Measurements from ENCODE around the gene ZFP3.
A peak's percentile ranks its signal among the peaks of the same experiment; 100 is the strongest.
"Not testable (repeated sequence)": the region's sequence is repeated elsewhere in the genome, so short reads cannot be mapped to it uniquely, and the experiment has no call there.

Gene ZFP3

DNA sequence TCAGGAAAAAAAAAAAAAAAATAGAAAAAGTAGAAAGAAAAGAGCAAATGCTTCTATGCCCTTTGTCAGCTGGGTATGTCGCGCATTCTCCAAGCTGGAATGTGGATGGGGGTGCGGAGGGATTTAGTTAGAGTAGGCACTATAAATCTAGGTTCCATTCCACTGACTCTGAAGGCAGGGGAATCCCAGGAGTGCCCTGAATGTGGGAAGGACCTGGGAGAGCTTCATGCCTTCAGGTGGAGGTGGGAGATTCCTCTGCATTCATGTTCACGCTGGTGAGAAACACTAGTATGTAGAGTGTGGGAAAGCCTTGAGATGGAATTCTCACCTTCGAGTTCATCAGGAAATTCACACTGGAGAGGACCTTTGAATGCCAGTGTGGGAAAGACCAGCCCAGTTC, 21.0 kb downstream of the ZFP3 start:
- Mint-ChIP-seq H3K4me1 (peaks cover 4% of the 10 kb centered on the region), H3K27me3 (peaks cover 37% of the 10 kb centered on the region), H3K36me3 (peaks cover 31% of the 10 kb centered on the region), H3K27ac (no peak overlapping the region), H3K9me3 (peaks cover 57% of the 10 kb centered on the region), H3K4me3 (no peak overlapping the region)
- DNase-seq: no peak
- CTCF ChIA-PET: no interaction called here

DNA sequence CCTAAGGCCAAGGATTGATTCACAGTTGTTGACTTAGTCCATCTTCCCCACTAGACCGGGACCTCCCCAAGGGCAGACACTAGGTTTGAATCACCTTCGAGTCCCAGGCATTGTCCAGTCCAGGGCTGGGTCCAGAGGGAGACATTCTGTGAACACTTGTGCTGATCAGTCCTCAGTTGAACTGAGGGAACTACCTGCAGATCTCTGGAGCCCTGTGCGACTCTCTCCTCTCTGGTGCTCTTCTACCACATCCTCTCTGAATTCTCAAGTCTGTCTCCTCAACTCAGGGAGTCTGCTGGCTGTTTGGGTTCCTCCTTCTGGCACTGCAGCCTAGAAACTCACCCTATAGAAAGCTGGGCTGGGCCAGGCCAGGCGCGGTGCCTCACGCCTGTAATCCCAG, 22.6 kb downstream of the ZFP3 start:
- no peak overlapping the region for H3K4me3 Mint-ChIP-seq
- H3K4me1 Mint-ChIP-seq: peaks cover 4% of the 10 kb centered on the region
- H3K27ac Mint-ChIP-seq: no peak overlapping the region
- H3K36me3 Mint-ChIP-seq: peaks cover 31% of the 10 kb centered on the region
- peaks cover 51% of the 10 kb centered on the region for H3K9me3 Mint-ChIP-seq
- no peak for DNase-seq
- CTCF ChIA-PET: no interaction called here
- H3K27me3 Mint-ChIP-seq: peaks cover 32% of the 10 kb centered on the region

DNA sequence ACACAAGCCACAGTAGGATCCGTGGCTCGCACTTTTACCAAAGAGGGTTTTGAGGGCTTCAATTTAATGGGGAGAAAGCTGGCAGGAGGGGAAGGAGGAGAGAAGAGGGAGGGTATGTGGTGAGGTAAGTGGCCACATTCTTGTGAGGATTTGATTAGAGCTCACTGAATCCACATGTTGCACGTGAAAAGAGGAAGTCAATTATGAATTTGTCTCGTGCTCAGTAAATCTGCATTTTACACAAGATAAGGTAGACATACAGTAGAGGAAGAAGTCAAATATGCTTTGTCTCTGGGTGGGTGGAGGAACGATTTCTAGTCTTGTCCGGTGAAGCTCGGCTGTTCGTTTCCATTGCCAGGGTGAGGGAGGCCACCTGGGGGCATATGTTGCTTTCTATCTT, 32.5 kb downstream of the ZFP3 start:
- DNase-seq: no peak
- H3K36me3 Mint-ChIP-seq: peaks cover 62% of the 10 kb centered on the region
- H3K9me3 Mint-ChIP-seq: peaks cover 36% of the 10 kb centered on the region
- peaks cover 21% of the 10 kb centered on the region for H3K4me1 Mint-ChIP-seq
- peaks cover 15% of the 10 kb centered on the region for H3K27me3 Mint-ChIP-seq
- peak overlapping the region; percentile 62 for H3K27ac Mint-ChIP-seq
- CTCF ChIA-PET: interaction anchor here (0.7 to 1.1 kb wide), 2 partner anchors 32 to 46 kb away, joined by 4 read pairs; partner anchors contain the start of gene ZFP3
- peak overlapping the region; percentile 78 for H3K4me3 Mint-ChIP-seq

DNA sequence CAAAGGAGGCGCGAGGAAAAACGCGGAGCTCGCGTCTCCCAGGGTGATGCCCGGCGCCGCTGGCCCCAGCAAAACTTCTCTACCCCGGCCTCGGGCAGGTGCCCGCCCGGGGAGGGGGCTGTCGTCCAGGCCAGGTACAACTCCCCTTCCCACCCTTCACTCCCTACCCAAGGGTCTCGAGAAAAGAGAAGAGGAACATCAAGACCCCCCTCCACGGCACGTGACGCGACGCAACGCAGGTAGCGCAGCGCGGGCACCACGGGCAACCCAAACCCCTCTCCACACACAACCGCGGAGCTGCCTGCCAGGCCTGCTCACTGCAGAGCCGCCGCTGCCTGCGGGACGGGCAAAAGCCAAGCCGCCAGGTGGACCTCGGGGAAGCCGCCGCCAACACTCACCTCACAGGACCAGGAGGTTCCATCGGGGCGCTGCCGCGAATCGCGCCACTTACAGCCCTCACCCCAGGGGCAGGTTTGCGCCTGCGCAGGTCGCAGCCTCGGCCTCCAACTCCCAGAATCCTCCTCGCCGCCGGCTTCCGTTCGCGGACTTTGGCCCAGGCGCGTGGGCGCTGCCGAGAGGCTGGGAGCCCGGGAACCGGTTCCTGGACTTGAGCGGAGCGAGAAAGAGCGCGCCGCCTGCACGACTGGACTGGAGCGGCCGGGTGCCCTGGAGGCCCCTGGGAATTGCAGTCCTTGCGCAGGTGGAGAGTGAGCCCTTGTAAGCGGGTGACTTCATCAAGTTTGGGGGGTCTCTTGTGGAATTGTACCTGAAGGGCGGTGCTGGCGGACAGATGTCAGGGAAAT, 33.3 kb downstream of the ZFP3 start, which contains the start of gene ZNF232:
ZNF232 (minus strand) TSS at position 477 of the 803 bp plus-strand sequence; CDS start at position 421, 56 bp downstream.
- H3K4me3 Mint-ChIP-seq: peak within 1 kb of the TSS; percentile 78
- H3K9me3 Mint-ChIP-seq: peaks cover 28% of the 10 kb centered on the region
- peaks cover 21% of the 10 kb centered on the region for H3K4me1 Mint-ChIP-seq
- peak within 1 kb of the TSS; percentile 62 for H3K27ac Mint-ChIP-seq
- CTCF ChIA-PET: interaction anchor here (1.1 to 1.2 kb wide), 2 partner anchors 33 kb away, joined by 4 read pairs; partner anchors contain the start of gene ZFP3
- H3K36me3 Mint-ChIP-seq: peaks cover 54% of the 10 kb centered on the region
- peaks cover 23% of the 10 kb centered on the region for H3K27me3 Mint-ChIP-seq
- peak; percentile 94 for DNase-seq

DNA sequence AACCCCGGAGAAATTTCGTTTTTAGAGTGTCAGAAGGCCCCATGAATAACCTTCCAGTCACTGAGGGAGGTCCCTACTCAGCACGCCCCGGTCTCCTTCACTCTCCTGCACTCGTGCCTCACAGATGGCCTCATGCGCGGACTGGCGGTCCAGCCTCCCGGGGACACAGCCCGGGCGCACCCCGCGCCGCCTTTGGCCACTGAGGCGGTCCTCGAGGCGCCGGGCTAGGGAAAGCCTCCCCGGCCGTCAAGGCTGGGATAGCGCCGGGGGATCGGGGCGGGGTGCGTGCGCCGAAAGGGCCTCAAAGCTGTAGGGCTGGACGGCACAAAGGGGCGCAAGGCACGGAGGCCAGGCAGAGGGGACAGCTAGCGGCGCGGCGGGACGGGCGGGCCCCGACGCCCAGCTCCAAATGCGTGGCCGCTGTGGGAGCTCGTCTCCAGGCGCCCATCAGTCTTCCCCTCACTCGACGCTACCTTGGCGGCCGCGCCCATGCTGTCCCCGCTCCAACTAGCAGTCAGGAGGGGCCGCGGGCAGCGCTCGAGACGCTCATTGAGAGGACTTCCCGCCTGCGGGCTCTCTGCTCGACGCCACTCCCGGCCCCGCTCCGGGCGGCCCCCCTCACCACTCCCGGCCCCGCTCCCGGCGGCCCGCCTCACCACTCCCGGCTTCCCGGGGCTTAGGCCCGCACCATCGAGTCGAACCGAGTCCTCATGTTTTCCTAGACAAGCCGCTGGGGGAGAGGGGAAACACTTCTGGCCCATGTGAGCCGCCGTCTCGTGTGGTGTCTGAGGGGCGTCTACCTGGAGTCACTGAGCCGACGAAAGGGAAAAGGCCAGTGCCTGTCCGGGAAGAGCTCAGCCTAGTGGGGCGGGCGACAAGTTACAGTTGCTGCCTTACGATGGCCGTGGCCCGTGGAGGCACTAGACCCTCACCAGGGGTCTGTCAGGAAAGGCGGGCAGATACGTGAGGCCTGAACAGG, 37.7 kb downstream of the ZFP3 start, which contains the start of gene USP6:
USP6 (plus strand) TSS at position 360 of the 979 bp plus-strand sequence. CDS start 14,336 bp downstream, outside the sequence.
- H3K4me3 Mint-ChIP-seq: no peak within 1 kb of the TSS
- H3K27ac Mint-ChIP-seq: no peak within 1 kb of the TSS
- peaks cover under 1% of the 10 kb centered on the region for H3K9me3 Mint-ChIP-seq
- CTCF ChIA-PET: no interaction called here
- peaks cover 64% of the 10 kb centered on the region for H3K27me3 Mint-ChIP-seq
- peaks cover 19% of the 10 kb centered on the region for H3K36me3 Mint-ChIP-seq
- H3K4me1 Mint-ChIP-seq: peaks cover 16% of the 10 kb centered on the region
- no peak for DNase-seq

DNA sequence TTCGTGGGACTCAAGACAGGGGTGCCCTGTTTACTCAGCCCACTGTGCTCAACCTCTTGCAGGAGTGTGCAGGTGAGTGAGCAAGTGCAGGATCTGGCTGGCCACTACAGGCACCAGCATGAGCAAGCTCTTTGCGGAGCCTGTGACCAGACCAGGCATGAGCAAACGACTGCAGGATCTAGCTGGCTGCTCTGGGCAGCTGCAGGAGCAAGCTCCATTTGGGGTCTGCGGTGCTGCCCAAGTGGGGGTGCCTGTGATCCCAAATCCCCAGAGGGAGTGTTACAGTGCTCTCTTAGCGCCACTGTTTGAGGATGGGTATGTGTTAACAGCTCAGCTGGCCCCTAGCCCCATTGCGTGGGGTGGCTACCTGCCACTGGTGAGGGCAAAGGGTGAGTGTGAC, 40.0 kb downstream of the ZFP3 start:
- Mint-ChIP-seq H3K27ac (no peak overlapping the region), H3K27me3 (peaks cover 85% of the 10 kb centered on the region), H3K4me3 (no peak overlapping the region), H3K36me3 (peaks cover 15% of the 10 kb centered on the region), H3K9me3 (no peaks in the 10 kb centered on the region), H3K4me1 (peaks cover 6% of the 10 kb centered on the region)
- CTCF ChIA-PET: no interaction called here
- DNase-seq: no peak

DNA sequence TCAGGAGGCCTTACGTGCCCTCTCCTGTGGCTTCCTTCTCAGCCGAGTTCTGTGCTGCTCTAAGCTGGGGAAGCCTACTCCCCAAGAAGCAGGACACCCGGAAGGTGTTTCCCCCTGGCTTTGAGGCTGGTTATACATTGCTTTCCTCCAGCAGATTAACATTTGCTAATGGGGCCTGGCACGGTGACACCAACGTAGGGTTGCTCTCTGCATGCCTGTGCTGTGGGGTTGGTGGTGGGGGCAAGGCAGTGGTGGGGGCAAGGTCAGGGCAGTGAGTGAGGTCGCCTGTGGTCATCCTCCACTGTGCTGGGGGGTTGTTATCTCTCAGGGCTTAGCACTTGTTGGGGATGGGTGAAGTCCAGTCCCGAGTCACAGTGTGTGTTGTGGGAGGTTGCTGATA, 41.8 kb downstream of the ZFP3 start:
- Mint-ChIP-seq H3K4me1 (peaks cover 6% of the 10 kb centered on the region), H3K27ac (no peak overlapping the region), H3K36me3 (peaks cover 1% of the 10 kb centered on the region), H3K27me3 (peaks cover 95% of the 10 kb centered on the region), H3K9me3 (no peaks in the 10 kb centered on the region), H3K4me3 (no peak overlapping the region)
- CTCF ChIA-PET: no interaction called here
- DNase-seq: peak; percentile 17

DNA sequence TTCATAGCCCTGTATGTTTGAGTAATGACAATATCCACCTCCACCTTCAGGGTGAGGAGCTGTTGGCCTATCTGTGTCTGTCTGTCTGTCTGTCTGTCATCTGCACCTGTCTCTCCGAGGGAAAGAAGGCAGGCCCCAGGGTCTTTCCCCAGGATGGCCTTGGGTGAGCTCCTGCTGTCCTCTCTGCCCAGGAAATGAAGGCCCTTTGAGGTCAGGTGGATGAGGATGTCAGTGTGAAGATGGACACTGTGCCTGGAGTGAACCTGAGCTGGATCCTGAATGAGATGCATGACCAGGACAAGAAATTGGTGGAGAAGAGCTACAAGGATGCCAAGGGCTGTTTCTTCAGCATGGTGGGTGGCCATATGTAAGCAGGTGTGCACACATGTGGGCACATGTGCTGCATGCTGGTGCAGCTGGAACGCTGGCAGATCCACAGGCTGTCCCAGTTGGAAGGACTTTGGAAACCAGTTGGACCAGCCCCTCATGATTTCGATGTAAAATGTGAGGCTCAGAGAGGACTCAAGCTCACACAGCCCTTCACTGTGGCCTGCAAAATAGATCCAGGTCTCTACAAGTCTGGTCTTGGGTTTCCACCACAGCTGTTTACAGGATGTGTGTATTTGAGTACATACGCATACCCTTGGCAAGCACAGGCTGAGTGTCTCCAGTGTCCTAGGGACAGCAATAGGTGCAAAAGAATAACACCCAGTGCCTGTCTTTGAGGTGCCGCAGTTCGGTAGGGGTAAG, 42.3 kb downstream of the ZFP3 start:
- H3K4me1 Mint-ChIP-seq, H3K4me3 Mint-ChIP-seq, CTCF ChIA-PET, H3K27ac Mint-ChIP-seq, H3K36me3 Mint-ChIP-seq, H3K9me3 Mint-ChIP-seq: not testable (repeated sequence)
- peaks cover 92% of the 10 kb centered on the region for H3K27me3 Mint-ChIP-seq
- peak; percentile 14 for DNase-seq

DNA sequence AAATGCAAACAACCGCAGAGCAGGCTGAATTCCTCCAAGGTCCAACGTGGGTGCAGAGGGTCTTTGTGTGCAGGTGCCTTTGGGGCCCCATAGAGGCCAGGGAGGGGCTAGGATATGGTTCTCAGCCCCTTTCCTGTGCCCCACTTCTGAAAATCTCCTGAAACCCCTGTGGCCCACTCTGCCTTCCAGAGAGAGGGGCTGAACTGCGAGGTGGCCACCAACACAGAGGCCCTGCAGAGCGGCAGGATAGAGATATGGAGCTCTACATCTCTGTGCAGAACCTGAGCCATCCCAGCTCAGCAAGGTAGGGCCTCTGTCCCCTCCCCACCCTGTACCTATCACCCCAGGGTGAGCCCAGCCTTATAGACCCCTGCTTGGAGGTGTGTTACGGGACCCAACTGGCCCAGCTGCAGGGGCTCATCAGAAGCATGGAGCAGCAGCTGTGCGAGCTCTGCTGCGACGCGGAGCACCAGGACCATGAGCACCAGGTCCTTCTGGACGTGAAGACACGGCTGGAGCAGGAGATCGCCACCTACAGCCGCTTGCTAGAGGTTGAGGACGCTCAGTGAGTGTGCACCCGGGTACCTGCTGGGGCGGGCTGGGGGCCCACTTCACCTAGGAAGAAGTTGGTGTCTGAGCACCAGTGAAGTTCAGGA, 43.0 kb downstream of the ZFP3 start:
- no peak overlapping the region for H3K27ac Mint-ChIP-seq
- CTCF ChIA-PET: no interaction called here
- H3K36me3 Mint-ChIP-seq: peaks cover 1% of the 10 kb centered on the region
- peaks cover 6% of the 10 kb centered on the region for H3K4me1 Mint-ChIP-seq
- no peaks in the 10 kb centered on the region for H3K9me3 Mint-ChIP-seq
- no peak overlapping the region for H3K4me3 Mint-ChIP-seq
- DNase-seq: peak; percentile 8
- H3K27me3 Mint-ChIP-seq: peaks cover 91% of the 10 kb centered on the region

DNA sequence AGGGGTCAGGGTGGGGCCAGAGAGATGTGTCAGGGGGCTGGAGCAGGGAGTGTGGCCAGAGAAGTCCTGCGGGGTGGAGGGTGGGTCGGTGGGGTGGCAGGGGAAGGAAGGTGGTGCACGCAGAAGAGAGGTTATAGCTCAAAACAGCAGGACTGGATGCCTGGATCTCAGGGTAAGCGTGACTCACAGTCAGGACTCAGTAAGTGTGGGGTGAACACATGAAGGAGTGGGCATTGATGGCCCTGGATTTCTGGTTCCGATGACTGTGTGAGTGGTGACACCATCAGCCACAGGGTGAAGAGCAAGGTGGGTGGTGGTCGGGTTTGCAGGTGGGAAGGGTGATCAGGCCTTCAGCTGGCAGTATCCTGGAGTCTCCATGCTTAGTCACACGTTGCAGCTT, 43.8 kb downstream of the ZFP3 start:
- H3K36me3 Mint-ChIP-seq, H3K9me3 Mint-ChIP-seq, H3K4me3 Mint-ChIP-seq, DNase-seq, CTCF ChIA-PET, H3K27ac Mint-ChIP-seq, H3K4me1 Mint-ChIP-seq: not testable (repeated sequence)
- H3K27me3 Mint-ChIP-seq: peaks cover 88% of the 10 kb centered on the region

DNA sequence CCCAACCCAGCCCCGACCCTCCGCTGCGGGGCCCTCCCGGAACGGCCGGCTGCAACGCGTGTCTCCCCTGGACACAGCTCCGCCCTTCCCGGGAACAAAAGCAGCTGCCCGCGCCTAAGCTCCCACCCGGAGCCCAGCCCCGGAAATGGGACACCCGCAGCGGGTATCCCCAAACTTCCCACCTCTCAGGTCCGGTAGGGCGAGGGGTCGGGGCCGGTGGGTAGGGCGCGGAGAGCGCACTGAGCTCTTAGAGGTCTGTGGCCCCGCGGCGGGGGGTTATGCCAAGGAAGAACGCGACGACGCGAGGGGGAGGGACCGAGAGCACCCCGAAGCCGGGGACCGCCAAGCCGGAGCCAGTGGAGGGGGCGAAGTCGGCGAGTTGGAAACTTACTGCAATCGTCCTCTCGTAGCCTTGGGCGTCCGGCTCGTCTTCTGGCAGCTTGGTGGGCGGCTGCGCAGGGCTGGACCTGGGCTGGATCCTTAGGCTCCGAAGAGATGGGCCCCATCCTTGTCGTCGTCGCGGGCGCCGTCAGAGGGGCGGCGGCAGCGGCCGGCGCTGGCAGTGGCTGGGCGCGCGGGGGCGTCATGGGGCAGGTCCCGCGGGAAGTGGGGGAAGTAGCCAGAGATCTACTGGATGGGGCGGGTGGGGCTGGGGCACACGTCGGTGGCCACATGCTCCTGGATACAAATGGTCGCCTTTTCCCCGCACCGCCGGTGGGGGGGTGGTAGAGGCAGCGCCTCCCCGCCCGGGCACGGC, 44.5 kb downstream of the ZFP3 start:
- Mint-ChIP-seq H3K36me3 (peaks cover 1% of the 10 kb centered on the region), H3K27ac (no peak overlapping the region), H3K4me3 (no peak overlapping the region), H3K4me1 (peaks cover 6% of the 10 kb centered on the region), H3K27me3 (peaks cover 85% of the 10 kb centered on the region), H3K9me3 (no peaks in the 10 kb centered on the region)
- DNase-seq: peak; percentile 34
- CTCF ChIA-PET: no interaction called here

DNA sequence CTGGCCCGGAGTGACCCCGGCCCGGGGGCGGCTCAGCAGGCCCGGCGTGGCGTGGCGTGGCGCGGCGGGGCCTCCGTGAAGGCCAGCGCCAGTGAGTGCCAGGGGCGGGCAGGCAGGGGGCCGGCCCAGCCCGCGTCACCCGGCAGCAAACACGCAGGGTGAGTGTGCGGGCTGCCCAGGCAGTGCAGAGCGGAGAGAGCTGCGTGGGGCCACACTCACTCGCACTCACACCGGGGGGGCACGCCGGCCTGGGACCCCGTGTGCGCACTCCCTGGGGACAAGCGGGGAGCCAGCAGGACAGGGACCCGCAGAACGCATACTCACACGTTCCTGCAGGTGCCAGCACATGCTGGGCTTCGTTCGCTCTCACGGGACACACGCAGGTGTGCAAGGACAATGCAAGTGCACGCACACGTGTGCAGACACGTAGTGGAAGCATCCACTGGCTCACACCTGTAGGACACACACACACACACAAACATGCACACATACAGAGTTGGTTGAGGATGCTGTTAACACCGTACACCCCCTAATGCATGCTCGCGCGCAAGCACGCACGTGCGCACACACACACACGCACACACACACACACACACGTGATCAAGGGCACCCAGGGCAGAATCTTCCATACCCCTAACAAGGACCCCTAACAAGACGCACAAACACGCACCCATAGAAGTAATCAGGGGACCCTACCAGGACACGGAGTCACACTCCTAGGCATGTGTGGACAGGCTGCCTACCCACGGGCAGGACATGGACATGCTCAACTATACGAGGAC, 45.3 kb downstream of the ZFP3 start:
- H3K36me3 Mint-ChIP-seq: peaks cover 1% of the 10 kb centered on the region
- DNase-seq: peak; percentile 8
- H3K4me3 Mint-ChIP-seq: no peak overlapping the region
- H3K9me3 Mint-ChIP-seq: no peaks in the 10 kb centered on the region
- peaks cover 78% of the 10 kb centered on the region for H3K27me3 Mint-ChIP-seq
- H3K4me1 Mint-ChIP-seq: peaks cover 6% of the 10 kb centered on the region
- no peak overlapping the region for H3K27ac Mint-ChIP-seq
- CTCF ChIA-PET: no interaction called here

Measured in activated naive CD4-positive, alpha-beta T cell treated with anti-CD3 and anti-CD28 coated beads, Interleukin-2, amount 10 ng/mL, durations not matched to agents 7 days and 5 days (primary cell).